Measurements from ENCODE around the gene BUD23.
"Not testable (repeated sequence)": the region's sequence is repeated elsewhere in the genome, so short reads cannot be mapped to it uniquely, and the experiment has no call there.

Gene BUD23

GRCh38 chr7:73668103-73668885 lies 15.1 kb upstream of the BUD23 start:
- DNase-seq (ENCODE audit: low spot score) = peak; percentile 53

GRCh38 chr7:73668886-73669230 lies 14.5 kb upstream of the BUD23 start:
- DNase-seq (ENCODE audit: low spot score) = no peak

GRCh38 chr7:73669288-73669701 lies 14.1 kb upstream of the BUD23 start:
- no peak for DNase-seq (ENCODE audit: low spot score)

GRCh38 chr7:73669858-73670385 lies 13.5 kb upstream of the BUD23 start:
- DNase-seq (ENCODE audit: low spot score) = no peak

- DNase-seq (ENCODE audit: low spot score) = no peak
Measured at GRCh38 chr7:73671322-73671661, 12.1 kb upstream of the BUD23 start.

GRCh38 chr7:73671857-73672445 lies 11.4 kb upstream of the BUD23 start:
- no peak for DNase-seq (ENCODE audit: low spot score)

GRCh38 chr7:73674468-73675124 lies 8.8 kb upstream of the BUD23 start:
- no peak for DNase-seq (ENCODE audit: low spot score)

- DNase-seq (ENCODE audit: low spot score) = not testable (repeated sequence)
Measured at GRCh38 chr7:73676062-73676461, 7.3 kb upstream of the BUD23 start.

GRCh38 chr7:73678862-73679261 lies 4.5 kb upstream of the BUD23 start:
- no peak for DNase-seq (ENCODE audit: low spot score)

- DNase-seq (ENCODE audit: low spot score) = no peak
Measured at GRCh38 chr7:73679709-73680108, 3.7 kb upstream of the BUD23 start.

- no peak for DNase-seq (ENCODE audit: low spot score)
Measured at GRCh38 chr7:73680501-73680900, 2.9 kb upstream of the BUD23 start.

GRCh38 chr7:73681031-73681430 lies 2.4 kb upstream of the BUD23 start:
- no peak for DNase-seq (ENCODE audit: low spot score)

- DNase-seq (ENCODE audit: low spot score) = no peak
Measured at GRCh38 chr7:73682745-73683055, 697 bp upstream of the BUD23 start.

- no peak for DNase-seq (ENCODE audit: low spot score)
Measured at GRCh38 chr7:73683788-73684693, 644 bp downstream of the BUD23 start.

GRCh38 chr7:73685311-73685710 lies 1.9 kb downstream of the BUD23 start:
- DNase-seq (ENCODE audit: low spot score) = no peak

- no peak for DNase-seq (ENCODE audit: low spot score)
Measured at GRCh38 chr7:73688288-73688687, 4.9 kb downstream of the BUD23 start.

GRCh38 chr7:73690646-73691045 lies 7.2 kb downstream of the BUD23 start:
- DNase-seq (ENCODE audit: low spot score) = no peak

- DNase-seq (ENCODE audit: low spot score) = no peak
Measured at GRCh38 chr7:73696372-73696771, 13.0 kb downstream of the BUD23 start.

GRCh38 chr7:73698410-73698809 lies 15.0 kb downstream of the BUD23 start:
- DNase-seq (ENCODE audit: low spot score) = no peak

GRCh38 chr7:73699370-73700068 lies 16.1 kb downstream of the BUD23 start:
- no peak for DNase-seq (ENCODE audit: low spot score)

GRCh38 chr7:73700069-73700423 lies 16.6 kb downstream of the BUD23 start:
- no peak for DNase-seq (ENCODE audit: low spot score)

GRCh38 chr7:73700581-73701134 lies 17.3 kb downstream of the BUD23 start:
- no peak for DNase-seq (ENCODE audit: low spot score)

All from hepatic stellate cell (primary cell).